Duodenal mucosa (tissue), 2 donors: Measurements from ENCODE around the gene KRT82.

Experiments
- H3K27ac ChIP-seq: one replicate; pipeline ENCODE4 v1.7.0; 2013; ENCODE audit warnings: low read depth, low read length
- H3K27me3 ChIP-seq, 2 donors: one replicate each; pipeline ENCODE4 v1.7.0; 2013; ENCODE audit warnings: low read length in 2 of 2, control low read depth in 1 of 2; ENCODE audit not compliant: insufficient read depth in 2 of 2, control insufficient read depth in 1 of 2
- H3K36me3 ChIP-seq, 2 donors: one replicate each; pipeline ENCODE4 v1.7.0; 2013; ENCODE audit warnings: low read length in 2 of 2, control low read depth in 1 of 2; ENCODE audit not compliant: insufficient read depth in 2 of 2, control insufficient read depth in 1 of 2
- H3K4me1 ChIP-seq, 2 donors: one replicate each; pipeline ENCODE4 v1.7.0; 2013; ENCODE audit warnings: low read length in 2 of 2, control low read depth in 1 of 2; ENCODE audit not compliant: insufficient read depth in 2 of 2, control insufficient read depth in 1 of 2
- H3K4me3 ChIP-seq, 2 donors: one replicate each; pipeline ENCODE4 v1.7.0; 2013; ENCODE audit warnings: low read length in 2 of 2, low read depth in 1 of 2
- H3K9ac ChIP-seq, 2 donors: one replicate each; pipeline ENCODE4 v1.7.0; 2013; ENCODE audit warnings: low read length in 2 of 2, low read depth in 1 of 2
- H3K9me3 ChIP-seq, 2 donors: one replicate each; pipeline ENCODE4 v1.7.0; 2013; ENCODE audit warnings: low read length in 2 of 2, control low read depth in 1 of 2; ENCODE audit not compliant: control insufficient read depth in 1 of 2

The KRT82 gene

GRCh38 chr12:52436000-52436827 is 30.1 kb upstream of the KRT82 start:
- H3K4me3 ChIP-seq, result no peak overlapping the region
- no peaks in the 10 kb centered on the region for H3K36me3 ChIP-seq
- H3K9me3 ChIP-seq, result no peaks in the 10 kb centered on the region
- no peak overlapping the region for H3K27ac ChIP-seq
- H3K27me3 ChIP-seq, result peaks cover 4 to 5% of the 10 kb centered on the region in 2 donors
- no peak overlapping the region for H3K9ac ChIP-seq
- H3K4me1 ChIP-seq, result peaks cover 21 to 32% of the 10 kb centered on the region in 2 donors

- Histone ChIP-seq H3K4me3 (no peak overlapping the region), H3K9ac (no peak overlapping the region), H3K27ac (no peak overlapping the region)
These were observed 29.5 kb upstream of the KRT82 start for GRCh38 chr12:52435659-52435999.

GRCh38 chr12:52434760-52435530 is 28.8 kb upstream of the KRT82 start:
- no peaks in the 10 kb centered on the region for H3K9me3 ChIP-seq
- no peak overlapping the region for H3K9ac ChIP-seq
- no peak overlapping the region for H3K4me3 ChIP-seq
- no peaks in the 10 kb centered on the region for H3K36me3 ChIP-seq
- no peak overlapping the region for H3K27ac ChIP-seq
- peaks cover 4 to 5% of the 10 kb centered on the region in 2 donors for H3K27me3 ChIP-seq
- peaks cover 21 to 32% of the 10 kb centered on the region in 2 donors for H3K4me1 ChIP-seq

More at GRCh38 chr12:52435659-52435999, 29.5 kb upstream of the KRT82 start:
- H3K27me3 ChIP-seq, result peaks cover 4 to 5% of the 10 kb centered on the region in 2 donors
- H3K4me1 ChIP-seq, result peaks cover 21 to 32% of the 10 kb centered on the region in 2 donors
- no peaks in the 10 kb centered on the region for H3K36me3 ChIP-seq
- H3K9me3 ChIP-seq, result no peaks in the 10 kb centered on the region

- Histone ChIP-seq H3K4me1 (peaks cover 21 to 32% of the 10 kb centered on the region in 2 donors), H3K27me3 (peaks cover 4 to 5% of the 10 kb centered on the region in 2 donors), H3K9ac (no peak within 1 kb of the TSS), H3K36me3 (no peaks in the 10 kb centered on the region), H3K9me3 (no peaks in the 10 kb centered on the region), H3K4me3 (no peak within 1 kb of the TSS), H3K27ac (no peak within 1 kb of the TSS)
These were observed 28.1 kb upstream of the KRT82 start, which contains the start of gene KRT75 for GRCh38 chr12:52434081-52434733. TSS of gene KRT75 (minus strand) at chr12:52434371. CDS start at chr12:52434304, 67 bp downstream.

- peaks cover 4 to 5% of the 10 kb centered on the region in 2 donors for H3K27me3 ChIP-seq
- no peaks in the 10 kb centered on the region for H3K36me3 ChIP-seq
- no peaks in the 10 kb centered on the region for H3K9me3 ChIP-seq
- no peak overlapping the region for H3K27ac ChIP-seq
- no peak overlapping the region for H3K9ac ChIP-seq
- H3K4me3 ChIP-seq, result no peak overlapping the region
- peaks cover 18 to 28% of the 10 kb centered on the region in 2 donors for H3K4me1 ChIP-seq
These were observed 27.5 kb upstream of the KRT82 start for GRCh38 chr12:52433501-52434080.

GRCh38 chr12:52432559-52433207 is 26.5 kb upstream of the KRT82 start:
- no peak overlapping the region for H3K27ac ChIP-seq
- no peak overlapping the region for H3K9ac ChIP-seq
- peaks cover 14 to 19% of the 10 kb centered on the region in 2 donors for H3K4me1 ChIP-seq
- peaks cover 4 to 5% of the 10 kb centered on the region in 2 donors for H3K27me3 ChIP-seq
- no peaks in the 10 kb centered on the region for H3K36me3 ChIP-seq
- H3K9me3 ChIP-seq, result no peaks in the 10 kb centered on the region
- H3K4me3 ChIP-seq, result no peak overlapping the region

- H3K4me1 ChIP-seq, result no peaks in the 10 kb centered on the region
- peaks cover 3 to 4% of the 10 kb centered on the region in 2 donors for H3K27me3 ChIP-seq
These were observed 22.0 kb upstream of the KRT82 start for GRCh38 chr12:52428121-52428520.

GRCh38 chr12:52427083-52427482 is 20.9 kb upstream of the KRT82 start:
- H3K36me3 ChIP-seq, result no peaks in the 10 kb centered on the region
- no peaks in the 10 kb centered on the region for H3K4me1 ChIP-seq
- H3K4me3 ChIP-seq, result no peak overlapping the region
- H3K27ac ChIP-seq, result no peak overlapping the region
- peaks cover 0 to under 1% of the 10 kb centered on the region in 2 donors for H3K27me3 ChIP-seq
- no peaks in the 10 kb centered on the region for H3K9me3 ChIP-seq
- H3K9ac ChIP-seq, result no peak overlapping the region

More at GRCh38 chr12:52428121-52428520, 22.0 kb upstream of the KRT82 start:
- no peaks in the 10 kb centered on the region for H3K36me3 ChIP-seq
- no peak overlapping the region for H3K9ac ChIP-seq
- H3K4me3 ChIP-seq, result no peak overlapping the region
- H3K9me3 ChIP-seq, result no peaks in the 10 kb centered on the region
- H3K27ac ChIP-seq, result no peak overlapping the region

GRCh38 chr12:52426034-52426433 is 19.9 kb upstream of the KRT82 start:
- no peaks in the 10 kb centered on the region for H3K27me3 ChIP-seq
- H3K4me3 ChIP-seq, result no peak overlapping the region
- no peak overlapping the region for H3K9ac ChIP-seq
- H3K27ac ChIP-seq, result no peak overlapping the region
- no peaks in the 10 kb centered on the region for H3K9me3 ChIP-seq
- no peaks in the 10 kb centered on the region for H3K4me1 ChIP-seq
- no peaks in the 10 kb centered on the region for H3K36me3 ChIP-seq
